GM19463 (cell line): ENCODE data around the gene ERFL.

ENCODE experiments used
- ATAC-seq: cut with Tn5 transposase; IDR thresholded peaks from one replicate; pipeline ENCODE4 v1.9.1; 2021; ENCODE audit warnings: mild to moderate bottlenecking, moderate library complexity; ENCODE audit not compliant: unreplicated experiment

The ERFL gene

DNA sequence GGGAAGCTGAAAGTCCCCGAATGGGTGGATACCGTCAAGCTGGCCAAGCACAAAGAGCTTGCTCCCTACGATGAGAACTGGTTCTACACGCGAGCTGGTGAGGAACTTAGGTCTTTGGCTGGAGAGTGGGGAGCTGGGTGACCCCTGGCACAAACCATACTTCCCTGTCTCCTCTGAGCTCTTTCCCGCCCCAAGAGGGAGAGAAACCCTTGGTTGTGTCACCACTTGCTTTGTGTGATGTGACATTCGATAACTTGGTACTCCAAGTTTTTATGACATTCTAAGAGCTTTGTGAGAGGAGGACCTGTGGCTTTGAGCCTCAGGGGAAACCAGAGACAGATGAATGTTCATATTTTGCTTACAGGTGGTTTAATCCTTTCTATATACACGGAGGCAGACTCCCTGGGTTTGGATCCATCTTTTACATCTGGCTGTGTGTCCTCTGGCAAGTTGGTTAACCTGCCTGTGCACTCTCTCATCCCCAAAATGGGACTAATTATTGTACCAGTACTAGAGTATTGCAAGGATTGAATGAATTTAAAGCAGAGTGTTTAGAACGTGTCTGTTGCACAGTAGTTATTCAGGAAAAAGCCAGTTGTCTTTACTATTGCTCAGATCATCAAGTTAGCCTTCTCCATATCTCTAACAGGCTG is 67.0 kb downstream of the ERFL start:
- ATAC-seq, result no peak

GRCh38 chr19:41860419-41861115 is 67.7 kb downstream of the ERFL start:
- no peak for ATAC-seq

- ATAC-seq, result peak; percentile 75
Observed at GRCh38 chr19:41859618-41860418, 68.4 kb downstream of the ERFL start, which contains the start of gene RPS19. Gene RPS19, plus strand, starts transcription at chr19:41860255. Its CDS starts 520 bp downstream, at chr19:41860775.

DNA sequence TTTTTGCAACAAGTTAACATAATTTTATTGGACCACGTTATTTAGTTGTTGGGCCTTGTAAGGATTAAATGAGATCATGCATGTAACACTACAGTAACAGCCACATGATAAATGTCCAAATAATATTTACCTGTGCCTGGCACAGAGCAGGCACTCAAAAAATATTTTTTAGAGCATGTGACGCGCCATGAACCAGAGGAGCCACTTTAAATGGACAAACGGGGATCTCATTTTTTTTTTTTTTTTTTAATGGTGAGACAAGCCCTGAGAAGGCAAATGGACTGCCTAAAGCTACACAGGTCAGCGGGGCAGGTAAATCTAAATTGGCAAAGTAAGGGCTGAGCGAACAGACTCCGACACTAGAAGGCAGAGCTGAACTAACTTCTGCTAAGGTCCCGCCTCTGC is 69.0 kb downstream of the ERFL start:
- no peak for ATAC-seq
